Skin epidermis (tissue), 12 donors: Measurements from ENCODE around the gene ADAMTS4.

Experiments used
- H3K27ac ChIP-seq, 21 experiments: fragments of 200-600 bp; sonication (generic) in 11 of 21; one replicate each; pipeline ENCODE4 v1.5.0; 2020; ENCODE audit warnings: mild to moderate bottlenecking in 3 of 21, inconsistent platforms in 2 of 21, moderate library complexity in 2 of 21
- H3K4me3 ChIP-seq, 7 experiments: fragments of 200-600 bp; sonication (generic) in 2 of 7; one replicate each; pipeline ENCODE4 v1.5.0; 2020; ENCODE audit warnings: inconsistent platforms in 2 of 7, mild to moderate bottlenecking in 2 of 7, moderate library complexity in 1 of 7

ADAMTS4 gene

DNA sequence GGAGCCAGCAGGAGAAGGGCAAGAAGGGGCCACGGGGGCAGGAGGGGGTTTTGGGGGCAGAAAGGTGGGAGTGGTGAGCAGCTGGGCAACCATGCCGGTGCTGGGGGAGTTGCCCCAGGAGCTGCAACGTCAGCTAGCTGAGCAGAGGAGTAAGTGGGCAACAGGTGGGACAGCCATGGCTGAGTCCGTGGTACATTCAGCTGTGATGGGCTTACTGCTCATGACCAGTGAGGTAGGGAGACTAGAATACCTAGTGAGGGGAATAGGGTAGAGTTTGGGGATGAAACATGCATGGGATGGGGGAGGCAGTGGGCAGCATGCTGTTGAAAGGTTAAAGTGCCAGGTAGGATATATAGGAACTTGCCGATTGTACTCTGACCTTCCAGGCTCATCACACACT is 37.2 kb downstream of the ADAMTS4 start:
- no peak overlapping the region for H3K4me3 ChIP-seq
- peak overlapping the region in 5 of 21 experiments; percentile 2 to 44 (median 17) for H3K27ac ChIP-seq

DNA sequence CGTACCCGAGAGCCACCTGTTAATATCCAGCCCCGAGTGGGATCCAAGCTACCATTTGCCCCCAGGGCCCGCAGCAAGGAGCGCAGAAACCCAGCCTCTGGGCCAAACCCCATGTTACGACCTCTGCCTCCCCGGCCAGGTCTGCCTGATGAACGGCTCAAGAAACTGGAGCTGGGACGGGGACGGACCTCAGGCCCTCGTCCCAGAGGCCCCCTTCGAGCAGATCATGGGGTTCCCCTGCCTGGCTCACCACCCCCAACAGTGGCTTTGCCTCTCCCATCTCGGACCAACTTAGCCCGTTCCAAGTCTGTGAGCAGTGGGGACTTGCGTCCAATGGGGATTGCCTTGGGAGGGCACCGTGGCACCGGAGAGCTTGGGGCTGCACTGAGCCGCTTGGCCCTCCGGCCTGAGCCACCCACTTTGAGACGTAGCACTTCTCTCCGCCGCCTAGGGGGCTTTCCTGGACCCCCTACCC is 38.1 kb downstream of the ADAMTS4 start:
- Histone ChIP-seq H3K27ac (peak overlapping the region in 4 of 21 experiments; percentile 10 to 95 (median 69)), H3K4me3 (no peak overlapping the region)

DNA sequence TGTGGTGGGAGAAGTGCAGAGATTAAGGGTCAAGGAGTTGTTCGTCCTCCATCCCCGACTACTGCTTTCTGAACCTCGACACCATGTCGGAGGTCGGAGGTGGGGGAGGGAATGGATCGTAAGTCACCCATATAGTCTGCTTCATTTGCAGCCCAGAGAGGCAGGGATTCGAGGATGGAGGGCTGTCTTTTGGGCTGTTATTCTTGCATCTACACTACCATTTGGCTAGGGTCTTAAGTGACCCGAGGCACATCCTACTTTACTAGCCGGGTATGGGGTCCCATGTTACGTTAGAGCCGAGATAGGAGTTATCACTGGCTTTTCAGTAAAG is 39.0 kb downstream of the ADAMTS4 start:
- H3K27ac ChIP-seq = peak overlapping the region in 20 of 21 experiments; percentile 77 to 98 (median 96)
- H3K4me3 ChIP-seq = peak overlapping the region; percentile 70 to 99 (median 92)

DNA sequence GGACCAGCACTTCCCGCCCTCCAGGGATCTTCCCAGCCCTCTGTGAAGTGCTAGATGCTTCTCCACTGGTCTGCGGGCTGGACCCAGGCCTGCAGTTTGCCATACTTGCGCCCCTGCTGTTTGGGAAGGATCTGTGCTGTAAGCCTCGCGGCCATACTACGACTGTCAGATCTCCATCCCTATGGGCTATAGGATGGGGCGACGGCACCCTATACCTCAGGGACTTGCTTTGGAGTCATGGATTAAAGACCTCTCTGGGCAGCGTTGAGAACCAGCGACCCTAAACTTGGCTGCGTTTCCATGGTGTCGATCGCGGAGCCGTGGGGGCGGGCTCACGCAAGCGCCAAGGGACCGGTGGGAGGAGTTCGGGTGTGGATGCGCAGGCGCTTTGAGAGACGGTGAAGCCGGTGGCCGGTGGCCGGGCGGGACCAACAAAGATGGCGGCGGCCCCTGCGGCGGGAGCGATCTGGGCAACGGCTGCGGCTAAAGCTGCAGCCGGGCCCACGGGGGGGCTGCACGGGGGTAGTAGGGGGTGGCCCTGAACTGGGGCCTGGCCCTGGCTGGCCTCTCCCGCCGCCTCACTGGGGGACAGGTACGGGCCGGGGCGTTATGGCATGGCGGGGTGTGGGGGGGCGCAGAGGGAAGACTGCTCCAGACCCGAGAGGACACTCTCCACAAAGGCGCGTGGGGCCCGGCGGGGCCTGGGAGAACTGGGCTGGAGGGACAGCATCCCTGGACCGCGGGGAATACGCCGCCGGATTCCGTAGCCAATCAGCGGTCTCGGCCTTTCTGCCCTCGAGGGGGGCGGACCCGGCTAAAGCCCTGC is 39.6 kb downstream of the ADAMTS4 start, which contains the start of gene USP21:
Gene USP21 (plus strand): TSS at position 414 of the 826 bp plus-strand sequence. CDS start 1,141 bp downstream, outside the sequence.
- H3K4me3 ChIP-seq = peak within 1 kb of the TSS; percentile 70 to 99 (median 92)

DNA sequence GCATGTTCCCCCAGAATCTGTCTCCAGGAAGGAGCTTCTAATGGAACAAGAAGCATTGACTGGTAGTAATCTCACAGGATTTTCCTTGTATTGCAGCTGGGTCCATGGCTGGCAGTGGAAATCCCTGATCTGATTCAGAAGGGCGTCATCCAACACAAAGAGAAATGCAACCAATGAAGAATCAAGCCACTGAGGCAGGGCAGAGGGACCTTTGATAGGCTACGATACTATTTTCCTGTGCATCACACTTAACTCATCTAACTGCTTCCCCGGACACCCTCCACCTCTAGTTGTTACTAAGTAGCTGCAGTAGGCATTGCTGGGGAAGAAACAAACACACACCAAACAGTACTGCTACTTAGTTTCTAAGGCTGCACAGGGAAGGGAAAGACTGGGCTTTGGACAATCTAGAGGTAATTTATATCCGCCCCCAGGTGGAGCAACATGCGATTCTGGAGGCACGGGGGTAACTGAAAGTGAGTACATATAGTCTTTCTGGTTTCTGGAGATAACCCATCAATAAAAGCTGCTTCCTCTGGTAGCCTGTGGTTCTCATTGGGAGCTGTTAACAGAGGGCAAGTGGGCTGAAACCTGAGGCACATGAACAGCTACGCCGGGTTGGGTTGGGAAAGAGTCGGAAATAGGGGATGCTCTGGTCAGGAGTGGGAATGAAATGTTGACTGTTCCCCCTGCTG is 40.4 kb downstream of the ADAMTS4 start:
- H3K27ac ChIP-seq = peak overlapping the region in 20 of 21 experiments; percentile 77 to 98 (median 96)
- H3K4me3 ChIP-seq = peak overlapping the region in 5 of 7 experiments; percentile 70 to 99 (median 86)

More for the DNA sequence above, 39.6 kb downstream of the ADAMTS4 start, which contains the start of gene USP21:
- H3K27ac ChIP-seq = peak within 1 kb of the TSS; percentile 63 to 98 (median 95)

DNA sequence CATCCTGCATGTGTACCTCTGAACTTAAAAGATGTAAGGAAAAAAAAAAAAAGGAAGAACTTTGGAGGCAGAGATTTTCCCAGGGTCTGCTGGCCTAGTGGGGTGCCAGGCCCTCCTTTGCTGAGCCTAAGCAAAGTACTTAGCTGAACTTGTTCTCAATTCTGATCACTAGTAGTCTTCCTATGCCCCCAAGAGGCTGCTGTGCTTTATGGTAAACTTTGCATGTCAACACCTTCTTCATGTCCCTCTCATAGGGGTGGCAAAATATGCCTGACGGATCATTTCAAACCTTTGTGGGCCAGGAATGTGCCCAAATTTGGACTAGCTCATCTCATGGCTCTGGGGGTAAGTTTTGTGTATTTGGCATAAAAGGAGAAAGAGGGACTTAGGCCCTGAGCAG is 41.0 kb downstream of the ADAMTS4 start:
- Histone ChIP-seq H3K4me3 (no peak overlapping the region), H3K27ac (peak overlapping the region in 1 of 21 experiments; percentile 94)

DNA sequence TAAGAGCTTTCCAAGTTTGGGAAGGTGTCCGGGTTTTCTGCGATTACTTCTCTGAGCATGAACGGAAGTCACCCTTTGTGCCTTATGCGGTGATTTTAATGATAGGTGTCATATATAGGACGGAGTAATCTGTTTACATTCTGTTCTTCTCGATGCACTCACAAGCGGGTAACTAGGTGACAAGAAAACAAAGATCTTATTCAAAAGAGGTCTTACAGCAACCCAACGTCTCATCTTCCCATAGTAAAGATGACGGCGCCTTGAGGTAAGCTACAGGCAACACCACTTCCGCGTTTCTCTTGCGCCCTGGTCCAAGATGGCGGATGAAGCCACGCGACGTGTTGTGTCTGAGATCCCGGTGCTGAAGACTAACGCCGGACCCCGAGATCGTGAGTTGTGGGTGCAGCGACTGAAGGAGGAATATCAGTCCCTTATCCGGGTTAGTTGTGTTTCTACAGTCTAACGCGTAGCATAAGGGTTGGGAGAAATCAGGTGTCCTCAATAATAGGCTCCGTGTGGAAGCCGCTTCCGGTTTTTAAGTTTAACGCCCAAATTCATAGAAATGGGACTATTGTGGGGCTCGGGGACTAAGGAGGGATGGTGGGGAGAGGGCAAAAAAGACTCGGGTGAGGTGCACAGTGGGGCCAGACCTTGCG is 45.0 kb downstream of the ADAMTS4 start, which contains the start of gene UFC1:
Gene UFC1 (plus strand): TSS at position 297 of the 656 bp plus-strand sequence. CDS start 20 bp downstream, at position 317.
- peak within 1 kb of the TSS; percentile 28 to 99 (median 95) for H3K27ac ChIP-seq

DNA sequence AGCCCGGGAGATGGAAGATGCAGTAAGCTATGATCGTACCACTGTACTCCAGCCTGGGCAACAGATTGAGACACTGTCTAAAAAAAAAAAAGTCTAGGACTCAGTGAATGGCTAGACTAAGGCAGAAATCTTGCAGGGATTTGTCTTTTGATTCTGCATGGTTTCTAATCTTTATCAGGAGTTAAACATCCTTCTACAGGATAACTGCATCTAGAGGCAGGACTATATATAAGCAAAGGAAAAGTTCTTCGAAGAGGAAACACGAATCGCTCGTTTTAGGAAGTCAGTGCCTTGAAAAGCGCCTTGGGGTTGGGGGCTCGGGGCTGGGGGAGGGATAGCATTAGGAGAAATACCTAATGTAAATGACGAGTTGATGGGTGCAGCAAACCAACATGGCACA is 45.7 kb downstream of the ADAMTS4 start:
- peak overlapping the region in 20 of 21 experiments; percentile 86 to 99 (median 95) for H3K27ac ChIP-seq
- peak overlapping the region; percentile 49 to 77 (median 69) for H3K4me3 ChIP-seq

More for the DNA sequence above, 45.0 kb downstream of the ADAMTS4 start, which contains the start of gene UFC1:
- H3K4me3 ChIP-seq = peak within 1 kb of the TSS; percentile 49 to 77 (median 69)

DNA sequence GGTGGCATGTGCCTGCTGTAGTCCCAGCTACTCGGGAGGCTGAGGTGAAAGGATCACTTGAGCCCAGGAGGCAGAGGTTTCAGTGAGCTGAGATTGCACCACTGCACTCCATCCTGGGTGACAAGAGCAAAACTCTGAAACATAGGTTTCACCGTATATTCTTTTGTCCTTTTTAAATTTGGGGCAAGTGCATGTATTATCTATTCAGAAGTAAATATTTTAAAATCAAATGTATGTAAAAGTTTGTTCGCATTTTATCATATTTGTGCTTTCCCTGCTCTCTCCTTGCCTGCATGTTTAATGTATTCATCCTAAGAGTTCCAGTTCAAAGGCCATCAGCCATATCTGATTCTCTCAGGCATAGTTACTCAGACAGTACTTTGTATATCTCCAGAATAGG is 53.0 kb downstream of the ADAMTS4 start:
- no peak overlapping the region for H3K27ac ChIP-seq
- no peak overlapping the region for H3K4me3 ChIP-seq

DNA sequence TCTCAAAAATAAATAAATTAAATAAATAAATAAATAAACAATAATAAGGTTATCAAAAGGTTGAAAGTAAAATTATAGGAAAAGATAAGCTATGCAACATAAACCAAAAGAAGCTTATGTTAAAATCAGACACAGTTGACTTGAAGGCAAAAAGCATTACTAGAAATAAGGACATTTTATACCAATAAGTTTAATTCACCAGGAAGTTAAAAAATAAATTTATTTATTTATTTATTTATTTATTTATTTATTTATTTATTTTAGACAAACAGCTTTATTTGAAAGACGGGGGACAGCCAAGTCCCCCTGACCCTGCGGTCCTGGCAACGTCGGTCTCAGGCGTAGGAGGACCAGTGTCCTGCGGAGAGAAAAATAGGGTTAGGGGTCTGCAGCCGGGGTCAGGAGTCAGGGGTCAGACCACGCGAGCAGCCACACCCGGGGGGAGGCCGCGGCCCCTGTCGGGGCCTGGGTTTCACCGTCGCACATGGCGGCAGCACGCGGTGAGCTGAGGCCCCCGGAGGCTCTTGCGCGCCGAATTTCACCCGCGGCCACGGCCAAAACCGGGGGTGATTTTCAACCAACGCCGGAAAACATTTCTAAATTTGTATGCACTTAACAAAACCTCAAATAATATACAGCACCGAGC is 58.0 kb downstream of the ADAMTS4 start:
- Histone ChIP-seq H3K27ac (no peak overlapping the region), H3K4me3 (no peak overlapping the region)

DNA sequence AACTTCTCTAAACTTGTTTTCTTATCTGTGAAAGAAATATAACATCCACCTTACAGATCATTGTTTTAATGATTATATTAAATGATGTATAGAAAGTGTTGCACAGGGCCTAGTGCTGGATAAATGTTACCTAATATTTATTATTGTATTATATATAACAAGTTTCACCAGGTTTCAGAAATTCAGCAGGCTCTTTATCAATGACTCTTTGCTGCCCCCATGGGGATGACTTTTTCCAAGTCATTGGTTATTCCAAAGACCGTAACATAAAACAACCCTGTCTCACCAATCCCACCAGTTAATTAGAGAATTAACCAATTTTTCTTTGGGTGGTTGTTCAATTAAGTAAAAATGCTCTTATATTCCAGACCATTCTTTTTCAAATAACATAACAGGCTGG is 59.1 kb downstream of the ADAMTS4 start:
- Histone ChIP-seq H3K4me3 (no peak overlapping the region), H3K27ac (no peak overlapping the region)

DNA sequence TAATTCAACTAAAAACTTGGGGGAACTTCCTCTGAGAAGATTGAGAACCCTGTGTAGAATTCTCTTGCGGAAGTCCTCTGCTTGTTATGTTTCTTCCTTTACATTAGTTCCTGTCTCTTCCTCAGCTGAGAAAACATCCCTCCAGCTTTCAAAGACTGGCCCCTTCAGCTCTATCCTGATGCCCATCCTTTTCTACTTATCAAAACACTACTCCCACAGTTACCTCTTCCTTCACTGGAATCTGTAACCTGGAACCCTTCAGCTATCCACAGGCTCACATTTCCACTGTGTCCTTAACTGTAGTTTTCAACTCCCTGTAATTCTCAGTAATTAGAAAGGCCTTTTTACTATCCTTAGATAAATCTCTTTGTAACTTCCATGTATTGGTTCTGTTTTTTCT is 60.4 kb downstream of the ADAMTS4 start:
- H3K27ac ChIP-seq = peak overlapping the region in 3 of 21 experiments; percentile 2 to 24 (median 18)
- H3K4me3 ChIP-seq = no peak overlapping the region

DNA sequence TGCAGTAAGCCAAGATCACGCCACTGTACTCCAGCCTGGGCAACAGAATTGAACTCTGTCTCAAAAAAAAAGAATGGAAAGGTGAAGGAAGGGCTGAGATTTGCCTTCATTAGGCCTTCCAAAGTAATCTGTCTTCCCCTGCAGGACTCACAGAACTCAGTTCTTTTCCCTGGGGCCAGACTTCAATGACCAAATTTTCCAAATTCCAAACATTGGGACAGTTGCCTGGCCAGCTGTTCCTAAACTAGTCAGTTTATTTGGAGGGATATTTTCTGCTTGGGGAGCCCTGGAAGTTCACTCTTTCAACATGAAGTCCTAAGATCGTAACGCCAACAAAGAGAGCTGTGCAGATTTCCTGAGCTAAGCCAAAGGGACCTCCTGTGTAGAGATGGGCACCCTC is 61.0 kb downstream of the ADAMTS4 start:
- peak overlapping the region in 1 of 21 experiments; percentile 17 for H3K27ac ChIP-seq
- no peak overlapping the region for H3K4me3 ChIP-seq
